Stimulated activated CD4-positive, alpha-beta T cell treated with anti-CD3 and anti-CD28 coated beads, Interleukin-2, amount 100 ng/mL, for 4 hours (primary cell): ENCODE measurements around the gene MRPL42.
"Not testable (repeated sequence)": the region's sequence is repeated elsewhere in the genome, so short reads cannot be mapped to it uniquely, and the experiment has no call there.

Experiments used
- DNase-seq: peaks from one replicate; pipeline ENCODE4 v3.0.0-alpha.2; 2020; ENCODE audit warnings: low read depth

The MRPL42 gene

DNA sequence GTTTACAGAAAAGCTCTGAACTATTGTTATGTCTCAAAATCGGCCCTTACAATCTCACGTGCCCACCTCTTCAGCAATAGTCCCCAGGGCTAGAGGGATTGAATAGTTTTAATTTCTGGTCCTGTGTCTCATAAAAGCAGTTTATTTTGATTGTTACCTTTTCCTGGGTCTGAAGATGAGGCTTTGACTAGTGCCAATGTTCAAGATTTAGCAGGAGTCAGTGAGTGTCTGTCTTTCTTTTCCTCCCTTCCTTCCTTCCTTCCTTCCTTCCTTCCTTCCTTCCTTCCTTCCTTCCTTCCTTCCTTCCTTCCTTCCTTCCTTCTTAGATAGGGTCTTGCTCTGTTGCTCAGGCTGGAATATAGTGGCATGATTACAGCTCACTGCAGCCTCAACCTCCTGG lies 80.5 kb downstream of the MRPL42 start:
- no peak for DNase-seq

GRCh38 chr12:93549174-93549573 lies 81.9 kb downstream of the MRPL42 start:
- no peak for DNase-seq

DNA sequence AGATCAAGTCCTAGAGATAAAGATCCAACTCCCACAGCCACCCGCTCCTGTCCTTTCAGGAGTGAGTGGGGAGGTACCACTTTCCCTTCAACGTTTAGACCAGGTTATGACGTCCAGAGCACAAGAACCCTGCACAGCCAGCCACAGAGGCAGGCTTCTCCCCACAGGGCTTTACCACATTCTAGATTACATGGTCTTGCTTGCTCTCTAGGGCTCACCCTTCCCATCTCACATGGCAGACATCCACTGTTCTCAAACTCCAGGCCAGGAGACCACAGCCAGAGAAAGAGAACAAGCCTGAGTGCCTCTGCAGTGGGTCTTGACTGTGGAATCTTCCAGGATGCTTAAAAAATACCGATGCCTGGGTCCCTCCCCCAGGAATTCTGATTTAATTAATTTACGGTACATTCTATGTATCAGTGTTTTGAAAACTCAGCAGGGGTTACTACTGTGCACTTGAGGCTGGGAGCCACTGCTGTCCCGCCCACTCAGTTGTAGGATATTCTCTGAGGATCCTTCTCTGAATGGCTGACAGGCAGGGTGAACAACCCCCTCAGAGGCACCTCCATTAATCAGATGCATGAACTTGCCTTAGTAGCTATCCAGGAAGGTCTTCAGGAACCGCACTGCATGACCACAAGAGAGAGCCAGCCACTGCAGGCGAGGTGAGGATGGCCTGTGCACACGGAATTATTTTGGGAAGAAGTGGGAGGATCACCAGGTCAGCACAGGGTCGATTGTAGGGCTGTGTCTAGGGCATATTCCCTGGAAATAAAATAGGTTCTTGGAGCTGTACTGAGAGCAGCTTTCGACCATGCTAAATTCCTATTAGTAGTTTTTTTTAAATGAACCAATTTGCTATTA lies 83.7 kb downstream of the MRPL42 start:
- no peak for DNase-seq

GRCh38 chr12:93552427-93552826 lies 85.1 kb downstream of the MRPL42 start:
- no peak for DNase-seq

GRCh38 chr12:93557879-93558278 lies 90.6 kb downstream of the MRPL42 start:
- DNase-seq = not testable (repeated sequence)

DNA sequence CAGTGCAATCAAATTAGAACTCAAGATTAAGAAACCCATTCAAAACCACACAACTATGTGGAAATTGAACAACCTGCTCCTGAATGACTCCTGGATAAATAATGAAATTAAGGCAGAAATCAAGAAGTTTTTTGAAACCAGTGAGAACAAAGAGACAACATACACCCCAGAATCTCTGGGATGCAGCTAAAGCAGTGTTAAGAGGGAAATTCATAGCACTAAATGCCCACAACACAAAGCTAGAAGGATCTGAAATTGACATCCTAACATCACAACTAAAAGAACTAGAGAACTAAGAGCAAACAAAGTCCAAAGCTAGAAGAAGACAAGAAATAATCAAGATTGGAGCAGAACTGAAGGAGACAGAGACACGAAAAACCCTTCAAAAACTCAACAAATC lies 91.4 kb downstream of the MRPL42 start:
- DNase-seq = not testable (repeated sequence)

GRCh38 chr12:93563807-93564538 lies 96.7 kb downstream of the MRPL42 start:
- no peak for DNase-seq

DNA sequence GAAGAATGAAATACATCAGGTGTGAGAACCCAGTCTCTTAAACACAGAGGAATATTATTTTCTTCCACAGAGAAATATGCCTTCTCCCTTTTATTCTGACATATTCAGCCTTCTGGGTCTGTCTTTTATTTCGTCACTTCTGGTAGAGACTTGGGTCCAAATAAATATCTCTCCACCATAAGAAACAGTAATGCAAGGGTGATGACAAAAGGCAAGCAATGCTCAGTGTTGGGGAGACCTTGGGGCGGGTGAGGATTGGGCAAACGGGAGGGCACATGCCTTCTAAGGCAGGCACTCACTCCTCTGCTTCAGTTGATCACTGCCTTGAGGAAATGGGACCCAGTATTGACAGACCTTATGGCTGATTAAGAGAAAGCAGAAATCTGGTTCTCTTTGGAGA lies 98.4 kb downstream of the MRPL42 start:
- no peak for DNase-seq
